Panc1 (cell line): ENCODE measurements around the gene SIVA1. TPM values are rescaled to one million over a fixed set of nuclear protein-coding genes. Genes with fewer than 3 reads are reported as not detected.

Experiments used
- ATAC-seq: fragments of 200-7000 bp; cut with Tn5 transposase; 2 replicates; pipeline ENCODE4 v1.9.1; 2020; ENCODE audit warnings: mild to moderate bottlenecking, moderate library complexity
- BruUV-seq: library from RNA; stranded (reverse); fragments of 400-500 nt; replicated peaks from 2 replicates; lab custom pipeline; 2021; lab: Mats Ljungman, UMichigan
- CTCF ChIA-PET: fragments of 300-600 bp; sonication (Branson Sonifier 250); formaldehyde crosslinking; loops from one replicate; lab custom pipeline; 2022; ENCODE audit warnings: antibody characterized with exemption; lab: Charles Lee
- POLR2A ChIA-PET: fragments of 300-600 bp; sonication (Branson Sonifier 250); formaldehyde crosslinking; loops from one replicate; lab custom pipeline; 2022; ENCODE audit warnings: antibody characterized with exemption; lab: Charles Lee
- DNase-seq: peaks from one replicate; pipeline ENCODE4 v3.0.0-alpha.2; 2010; ENCODE audit warnings: low read depth, low spot score
- H3K27ac ChIP-seq: 2 replicates; pipeline ENCODE4 v1.5.1; 2011; ENCODE audit warnings: mild to moderate bottlenecking, low read length, inconsistent platforms
- H3K27me3 ChIP-seq: fragments of 200-500 bp; sonication (Bioruptor generic); 2 replicates; pipeline ENCODE4 v1.6.0; 2014; ENCODE audit warnings: low read length, inconsistent platforms; ENCODE audit not compliant: control insufficient read depth, insufficient read depth
- H3K36me3 ChIP-seq: fragments of 200-500 bp; sonication (Bioruptor generic); 2 replicates; pipeline ENCODE4 v1.5.1; 2014; ENCODE audit warnings: inconsistent platforms, mild to moderate bottlenecking, low read length, moderate library complexity; ENCODE audit not compliant: control insufficient read depth, insufficient read depth
- H3K4me1 ChIP-seq: 2 replicates; pipeline ENCODE4 v1.5.1; 2011; ENCODE audit warnings: inconsistent platforms, mild to moderate bottlenecking, low read length, moderate library complexity; ENCODE audit not compliant: control insufficient read depth, insufficient read depth
- H3K4me3 ChIP-seq, 2 experiments: 2 replicates each; pipeline ENCODE4 v1.5.1; 2011 to 2012; ENCODE audit warnings: low read depth in 2 of 2, low read length in 2 of 2, mild to moderate bottlenecking in 2 of 2, inconsistent platforms in 1 of 2, moderate library complexity in 1 of 2
- H3K9me3 ChIP-seq: fragments of 200-500 bp; sonication (Bioruptor generic); 2 replicates; pipeline ENCODE4 v1.5.1; 2014; ENCODE audit warnings: low read depth, mild to moderate bottlenecking, inconsistent platforms, low read length, moderate library complexity; ENCODE audit not compliant: control insufficient read depth, insufficient read depth
- POLR2AphosphoS5 ChIP-seq: IDR thresholded peaks from 2 replicates; pipeline ENCODE4 v1.6.1; 2012; ENCODE audit warnings: mild to moderate bottlenecking, low read depth, low read length, moderate library complexity
- SIN3A ChIP-seq: IDR thresholded peaks from 2 replicates; pipeline ENCODE4 v1.6.1; 2012; ENCODE audit warnings: low read depth, mild to moderate bottlenecking, low read length, moderate library complexity, borderline replicate concordance; ENCODE audit not compliant: insufficient read depth
- TCF7L2 ChIP-seq: IDR thresholded peaks from 2 replicates; pipeline ENCODE4 v1.6.1; 2011; ENCODE audit warnings: mild to moderate bottlenecking, low read depth, low read length, inconsistent platforms
- in situ Hi-C: cut with HindIII; loops from 2 replicates; pipeline ENCODE4 v1.10.0; 2016; ENCODE audit warnings: low sequenced_read_pairs, low pct_unique_long_range_greater_than_20kb
- intact Hi-C: fragments of 100-400 bp; cut with micrococcal nuclease; formaldehyde crosslinking; loops from one replicate; pipeline ENCODE4 v1.10.0; 2022; ENCODE audit not compliant: unreplicated experiment
- total RNA-seq: library from RNA; stranded (reverse); gene quantifications from one replicate; pipeline ENCODE4 v1.2.1, GENCODE V29; 2021; ENCODE audit not compliant: unreplicated experiment
- TF ChIP-seq, protein P1 (sequence below): fragments of 450-650 bp; IDR thresholded peaks from 2 replicates; pipeline ENCODE4 v1.5.1; 2017; ENCODE audit warnings: mild to moderate bottlenecking
- TF ChIP-seq, protein P2 (sequence below), 2 experiments: IDR thresholded peaks; 2 replicates each; pipeline ENCODE4 v1.6.1; 2011 to 2012; ENCODE audit warnings: low read depth in 2 of 2, control low read depth in 1 of 2, low read length in 1 of 2, mild to moderate bottlenecking in 1 of 2, moderate library complexity in 1 of 2; ENCODE audit not compliant: insufficient read depth in 1 of 2

SIVA1 gene
- total RNA-seq, 1 experiment from 2014 or later = 100 TPM

DNA sequence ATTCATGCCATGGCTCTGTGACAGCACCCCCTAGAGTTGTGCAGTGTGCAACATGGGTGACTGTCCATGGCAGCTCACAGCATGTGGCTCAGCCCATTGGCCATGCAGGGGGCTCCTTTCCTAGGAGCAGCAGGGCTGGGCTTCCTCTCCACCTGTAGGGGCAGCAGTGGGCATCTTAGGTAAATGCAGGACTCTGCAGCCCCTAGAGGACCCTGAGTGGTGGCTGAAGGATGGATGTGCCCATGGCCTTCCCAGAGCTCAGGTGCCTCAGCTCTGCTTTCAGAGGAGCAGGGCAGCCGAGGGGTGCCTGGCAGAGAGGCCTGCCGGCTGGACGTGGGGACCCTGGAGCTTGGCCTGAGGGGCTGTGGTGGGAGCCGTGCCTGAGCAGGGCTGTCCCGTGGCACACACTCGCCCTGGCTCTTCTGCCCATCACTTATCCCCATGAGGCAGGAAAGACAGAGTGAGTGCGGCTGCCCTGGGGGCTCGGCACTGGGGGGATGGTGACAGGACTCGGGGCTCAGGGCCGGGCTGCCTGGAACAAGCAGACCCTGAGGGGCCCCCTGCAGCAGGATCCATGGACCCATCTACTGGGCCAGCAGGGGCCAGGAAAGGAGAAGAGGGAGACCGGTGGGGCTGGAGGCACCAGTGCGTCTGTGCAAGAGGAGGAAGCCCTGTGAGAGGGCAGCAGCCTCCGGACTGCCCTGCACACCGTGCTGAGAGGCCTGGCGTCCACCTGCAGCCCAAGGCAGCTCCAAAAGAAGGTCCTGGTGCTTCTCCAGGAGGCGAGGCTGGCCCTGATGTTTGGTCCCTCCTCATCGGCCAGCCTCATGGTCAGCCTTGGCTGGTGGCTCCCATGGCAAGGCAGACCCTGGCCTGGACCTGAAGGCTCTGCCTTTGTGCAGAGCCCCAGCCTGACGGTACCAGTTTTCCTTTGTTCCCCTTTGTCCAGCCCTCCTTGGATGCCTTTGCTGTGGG is 21.3 kb upstream of the SIVA1 start:
- ATAC-seq = 0 out of 2 replicates have a peak, but pooled peaks have one; percentile 28
- BruUV-seq = no TSS peak
- Histone ChIP-seq H3K4me3 (no peak overlapping the region), H3K27ac (no peak overlapping the region), H3K4me1 (no peaks in the 10 kb centered on the region), H3K27me3 (no peaks in the 10 kb centered on the region), H3K36me3 (no peaks in the 10 kb centered on the region), H3K9me3 (no peaks in the 10 kb centered on the region)
- intact Hi-C loops = no loop called here
- CTCF ChIA-PET = no interaction called here
- POLR2A ChIA-PET = no interaction called here
- TF ChIP-seq, protein P1, sequence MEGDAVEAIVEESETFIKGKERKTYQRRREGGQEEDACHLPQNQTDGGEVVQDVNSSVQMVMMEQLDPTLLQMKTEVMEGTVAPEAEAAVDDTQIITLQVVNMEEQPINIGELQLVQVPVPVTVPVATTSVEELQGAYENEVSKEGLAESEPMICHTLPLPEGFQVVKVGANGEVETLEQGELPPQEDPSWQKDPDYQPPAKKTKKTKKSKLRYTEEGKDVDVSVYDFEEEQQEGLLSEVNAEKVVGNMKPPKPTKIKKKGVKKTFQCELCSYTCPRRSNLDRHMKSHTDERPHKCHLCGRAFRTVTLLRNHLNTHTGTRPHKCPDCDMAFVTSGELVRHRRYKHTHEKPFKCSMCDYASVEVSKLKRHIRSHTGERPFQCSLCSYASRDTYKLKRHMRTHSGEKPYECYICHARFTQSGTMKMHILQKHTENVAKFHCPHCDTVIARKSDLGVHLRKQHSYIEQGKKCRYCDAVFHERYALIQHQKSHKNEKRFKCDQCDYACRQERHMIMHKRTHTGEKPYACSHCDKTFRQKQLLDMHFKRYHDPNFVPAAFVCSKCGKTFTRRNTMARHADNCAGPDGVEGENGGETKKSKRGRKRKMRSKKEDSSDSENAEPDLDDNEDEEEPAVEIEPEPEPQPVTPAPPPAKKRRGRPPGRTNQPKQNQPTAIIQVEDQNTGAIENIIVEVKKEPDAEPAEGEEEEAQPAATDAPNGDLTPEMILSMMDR = peak; percentile 68; the same call in 1 of the 2 replicates
- no peak for TF ChIP-seq TCF7L2
- in situ Hi-C loops = no loop called here
- DNase-seq = no peak

DNA sequence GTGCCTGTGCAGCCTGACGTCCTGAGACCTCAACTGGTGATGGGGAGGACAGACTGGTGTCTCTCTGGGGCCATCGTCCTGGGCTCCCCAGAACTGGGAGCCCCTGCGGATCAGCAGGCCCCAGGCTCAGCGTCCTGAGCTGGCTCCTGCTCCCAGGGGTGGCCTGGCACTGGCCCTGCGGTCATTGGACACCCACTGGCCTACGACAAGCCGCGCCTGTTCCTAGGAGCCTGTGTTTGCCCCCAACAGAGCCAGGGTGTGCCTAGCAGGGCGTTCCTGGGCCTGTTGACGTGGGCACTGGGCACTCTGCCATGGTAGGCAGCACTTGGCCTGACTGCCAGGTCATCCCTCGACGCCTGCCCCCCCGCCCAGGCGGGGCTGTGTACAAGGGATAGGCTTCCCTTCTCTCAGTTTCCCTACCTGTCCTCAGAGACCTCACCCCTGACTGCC is 20.6 kb upstream of the SIVA1 start:
- in situ Hi-C loops (no loop called here), intact Hi-C loops (no loop called here)
- no peaks in the 10 kb centered on the region for H3K27me3 ChIP-seq
- CTCF ChIA-PET = no interaction called here
- POLR2A ChIA-PET = no interaction called here
- TF ChIP-seq SIN3A (no peak), POLR2AphosphoS5 (no peak), TCF7L2 (no peak)
- TF ChIP-seq, protein P2, sequence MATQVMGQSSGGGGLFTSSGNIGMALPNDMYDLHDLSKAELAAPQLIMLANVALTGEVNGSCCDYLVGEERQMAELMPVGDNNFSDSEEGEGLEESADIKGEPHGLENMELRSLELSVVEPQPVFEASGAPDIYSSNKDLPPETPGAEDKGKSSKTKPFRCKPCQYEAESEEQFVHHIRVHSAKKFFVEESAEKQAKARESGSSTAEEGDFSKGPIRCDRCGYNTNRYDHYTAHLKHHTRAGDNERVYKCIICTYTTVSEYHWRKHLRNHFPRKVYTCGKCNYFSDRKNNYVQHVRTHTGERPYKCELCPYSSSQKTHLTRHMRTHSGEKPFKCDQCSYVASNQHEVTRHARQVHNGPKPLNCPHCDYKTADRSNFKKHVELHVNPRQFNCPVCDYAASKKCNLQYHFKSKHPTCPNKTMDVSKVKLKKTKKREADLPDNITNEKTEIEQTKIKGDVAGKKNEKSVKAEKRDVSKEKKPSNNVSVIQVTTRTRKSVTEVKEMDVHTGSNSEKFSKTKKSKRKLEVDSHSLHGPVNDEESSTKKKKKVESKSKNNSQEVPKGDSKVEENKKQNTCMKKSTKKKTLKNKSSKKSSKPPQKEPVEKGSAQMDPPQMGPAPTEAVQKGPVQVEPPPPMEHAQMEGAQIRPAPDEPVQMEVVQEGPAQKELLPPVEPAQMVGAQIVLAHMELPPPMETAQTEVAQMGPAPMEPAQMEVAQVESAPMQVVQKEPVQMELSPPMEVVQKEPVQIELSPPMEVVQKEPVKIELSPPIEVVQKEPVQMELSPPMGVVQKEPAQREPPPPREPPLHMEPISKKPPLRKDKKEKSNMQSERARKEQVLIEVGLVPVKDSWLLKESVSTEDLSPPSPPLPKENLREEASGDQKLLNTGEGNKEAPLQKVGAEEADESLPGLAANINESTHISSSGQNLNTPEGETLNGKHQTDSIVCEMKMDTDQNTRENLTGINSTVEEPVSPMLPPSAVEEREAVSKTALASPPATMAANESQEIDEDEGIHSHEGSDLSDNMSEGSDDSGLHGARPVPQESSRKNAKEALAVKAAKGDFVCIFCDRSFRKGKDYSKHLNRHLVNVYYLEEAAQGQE (IDR thresholded peaks at IDR 0.05; ENCODE audit: insufficient read depth in 1 of 2, low read depth in 2 of 2, low read length in 1 of 2) = no peak
- TF ChIP-seq, protein P1 = no peak
- H3K4me1 ChIP-seq = no peaks in the 10 kb centered on the region
- H3K36me3 ChIP-seq = no peaks in the 10 kb centered on the region
- H3K9me3 ChIP-seq = no peaks in the 10 kb centered on the region
- H3K27ac ChIP-seq = no peak overlapping the region
- no peak for ATAC-seq
- no peak overlapping the region for H3K4me3 ChIP-seq
- no TSS peak for BruUV-seq
- DNase-seq = no peak
